Islet precursor cell (in vitro differentiated cells): ENCODE measurements around the gene ICE2.

Experiments used
- DNase-seq: peaks from one replicate; pipeline ENCODE4 v3.0.0-alpha.2; 2018

ICE2 gene

GRCh38 chr15:60385620-60386552 lies 93.1 kb downstream of the ICE2 start:
- DNase-seq, result peak; percentile 11

DNA sequence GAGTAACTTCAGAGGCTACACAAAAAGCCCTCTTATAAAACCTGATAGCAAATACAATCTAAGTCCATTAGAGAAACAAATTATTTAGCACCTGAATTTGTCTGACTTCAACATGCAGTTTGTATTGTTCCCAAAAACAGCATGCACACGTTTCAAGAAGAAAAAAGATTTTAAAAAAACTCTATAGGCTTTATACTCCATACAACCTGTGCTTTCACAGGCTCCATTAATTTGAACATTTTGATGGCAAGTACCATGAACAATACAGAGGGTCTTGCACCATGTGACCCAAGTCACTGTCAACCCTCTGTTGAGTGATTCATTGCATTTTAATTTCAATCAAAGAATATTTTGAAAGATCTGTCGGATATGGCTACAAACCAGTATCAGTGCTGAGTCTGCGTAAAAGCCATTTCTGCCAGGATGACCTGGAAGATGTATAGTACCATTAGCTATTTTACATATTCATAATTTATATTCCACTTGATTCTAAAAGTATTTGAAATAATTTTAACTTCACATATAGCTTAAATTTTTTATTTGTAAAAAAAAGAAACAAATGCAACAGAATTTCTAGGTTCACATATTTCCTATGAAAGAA lies 94.3 kb downstream of the ICE2 start:
- DNase-seq, result no peak

DNA sequence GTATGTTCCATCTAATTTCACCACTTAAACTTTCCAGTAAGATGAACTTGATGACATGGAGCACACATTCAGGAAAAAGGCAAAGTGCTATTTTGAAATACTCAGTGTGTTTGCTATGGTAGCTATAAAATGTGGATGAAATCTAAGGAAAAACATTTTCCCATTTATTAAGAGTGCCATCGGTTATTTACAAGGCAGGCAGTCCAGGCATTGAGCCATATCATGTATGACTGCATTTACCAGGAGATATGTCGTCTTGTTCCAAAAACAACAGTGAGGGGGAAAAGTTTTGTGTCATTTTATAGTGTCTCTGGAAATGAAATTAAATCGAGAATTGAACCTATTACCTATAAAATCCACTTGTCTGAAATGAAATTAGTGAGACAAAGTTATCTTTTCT lies 94.9 kb downstream of the ICE2 start:
- no peak for DNase-seq

DNA sequence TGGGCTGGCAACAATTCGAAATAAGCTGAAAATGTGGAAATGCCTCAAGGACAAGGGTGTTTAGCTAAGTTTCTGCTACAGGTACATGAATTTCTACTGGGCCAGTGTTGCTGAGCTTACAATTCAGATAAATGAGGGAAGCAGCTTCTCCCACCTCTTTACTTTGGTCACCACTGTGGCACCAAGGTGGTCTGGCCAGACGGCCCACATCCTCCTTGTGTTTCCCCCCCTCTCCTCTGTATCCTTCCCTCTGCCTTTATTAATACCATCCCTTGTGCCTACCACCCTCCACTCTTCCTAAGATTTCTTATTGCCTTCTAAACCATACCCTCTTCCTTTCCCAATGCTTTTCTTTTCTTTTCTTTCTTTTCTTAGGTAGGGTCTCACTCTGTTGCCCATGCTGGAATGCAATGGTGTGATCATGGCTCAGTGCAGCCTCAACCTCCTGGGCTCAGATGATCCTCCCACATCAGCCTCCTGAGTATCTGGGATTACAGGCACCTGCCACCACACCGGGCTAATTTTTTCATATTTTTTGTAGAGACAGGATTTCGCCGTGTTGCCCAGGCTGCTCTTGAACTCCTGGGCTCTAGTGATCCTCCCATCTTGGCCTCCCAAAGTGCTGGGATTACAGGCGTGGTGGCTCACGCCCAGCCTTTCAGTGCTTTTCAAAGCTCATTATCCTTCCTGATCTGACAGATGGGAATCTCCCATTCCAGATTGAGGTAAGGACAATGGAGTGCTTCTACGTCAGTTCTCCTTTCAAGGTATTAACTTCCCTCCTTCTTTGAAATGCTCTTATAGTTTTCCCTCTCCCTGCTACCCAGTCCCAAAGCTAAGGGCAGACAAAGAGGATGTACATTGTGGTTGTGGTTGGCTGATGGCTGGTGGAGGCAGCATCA lies 95.9 kb downstream of the ICE2 start:
- peak; percentile 34 for DNase-seq

DNA sequence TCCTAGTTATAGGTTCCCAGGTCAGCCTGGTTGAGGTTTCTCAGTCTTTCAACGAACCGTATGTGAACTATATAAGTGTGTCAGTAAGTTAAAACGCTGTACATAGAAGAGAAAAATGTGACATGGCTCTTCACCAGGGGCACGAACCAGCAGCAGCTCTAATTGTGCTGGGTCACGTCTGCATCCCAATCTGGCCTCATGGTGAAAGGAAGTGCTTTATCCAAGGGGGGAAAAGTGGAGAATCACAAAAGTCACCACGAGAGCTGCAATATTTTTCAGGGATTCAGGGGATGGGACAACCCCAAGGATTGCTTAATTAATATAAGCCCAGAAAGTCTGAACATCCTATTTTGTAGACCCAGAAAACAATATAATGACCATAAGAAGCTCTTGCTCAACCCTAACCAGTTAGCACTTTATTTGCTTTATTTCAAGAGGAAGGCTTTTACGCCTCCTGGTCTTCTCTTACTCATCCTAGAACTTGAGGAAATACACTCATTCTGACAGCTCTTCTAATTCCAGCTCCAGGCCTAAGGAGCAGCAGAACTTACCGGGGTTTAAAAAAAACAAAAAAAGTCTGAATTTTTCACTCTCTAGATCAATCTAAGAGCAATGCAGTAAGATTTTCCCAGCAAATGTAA lies 97.7 kb downstream of the ICE2 start:
- peak; percentile 42 for DNase-seq

DNA sequence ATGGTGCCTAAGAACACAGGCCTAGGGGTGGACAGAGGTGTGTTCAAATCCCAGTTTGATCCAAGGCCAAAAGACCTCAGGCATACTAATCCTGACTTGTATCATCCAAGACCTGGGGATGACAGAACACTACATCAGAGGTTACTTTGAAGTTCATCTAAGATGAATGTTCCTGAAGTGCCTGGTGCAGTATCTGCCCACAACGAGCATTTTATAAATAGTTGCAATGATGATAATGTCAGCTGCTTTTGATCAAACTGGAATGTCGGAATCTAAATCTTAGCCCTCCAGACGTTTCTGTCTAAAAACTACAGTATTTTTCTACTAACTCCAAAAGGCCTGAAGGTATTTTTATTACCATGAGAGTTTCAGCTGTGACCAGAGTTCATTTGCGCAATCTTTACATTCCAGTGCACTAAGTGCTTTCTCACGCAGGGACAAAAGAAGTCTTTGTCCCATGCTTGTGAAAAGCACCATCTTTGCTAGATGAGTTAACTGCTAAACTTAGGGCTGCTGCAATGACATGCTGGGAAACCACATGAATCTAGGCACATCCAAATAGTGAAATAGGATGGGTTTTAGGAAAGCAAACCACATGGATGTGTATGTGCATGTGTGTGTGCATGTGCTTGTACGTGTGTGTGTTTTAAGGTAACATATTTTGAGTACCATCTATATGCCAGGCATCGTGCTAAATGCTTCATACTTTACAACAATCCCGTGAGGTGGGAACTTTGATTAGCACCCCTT lies 99.2 kb downstream of the ICE2 start:
- peak; percentile 89 for DNase-seq

- no peak for DNase-seq
Measured at GRCh38 chr15:60379185-60379524, 99.8 kb downstream of the ICE2 start.

DNA sequence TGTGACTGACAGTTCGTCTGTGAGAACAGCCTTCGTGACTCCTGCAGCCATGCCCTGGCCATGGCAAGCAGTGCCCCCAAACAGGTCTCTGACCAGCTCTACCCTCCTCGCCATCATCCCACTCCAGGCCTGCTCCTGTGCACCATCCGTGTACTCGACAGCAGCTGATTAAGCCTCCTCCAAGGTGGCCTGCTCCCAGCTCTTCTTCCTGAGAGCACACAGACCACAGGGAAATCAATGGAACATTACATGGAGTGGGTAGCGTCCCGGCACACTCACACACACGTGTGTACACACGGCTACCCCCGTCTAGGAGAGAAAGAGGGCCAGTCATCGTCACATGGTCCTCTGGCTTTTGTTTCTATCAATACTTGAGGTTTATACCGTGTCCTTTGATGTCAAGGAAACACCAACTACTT lies 102.3 kb downstream of the ICE2 start:
- DNase-seq, result peak; percentile 56

- DNase-seq, result peak; percentile 22
Measured at GRCh38 chr15:60375306-60375705, 103.6 kb downstream of the ICE2 start.

DNA sequence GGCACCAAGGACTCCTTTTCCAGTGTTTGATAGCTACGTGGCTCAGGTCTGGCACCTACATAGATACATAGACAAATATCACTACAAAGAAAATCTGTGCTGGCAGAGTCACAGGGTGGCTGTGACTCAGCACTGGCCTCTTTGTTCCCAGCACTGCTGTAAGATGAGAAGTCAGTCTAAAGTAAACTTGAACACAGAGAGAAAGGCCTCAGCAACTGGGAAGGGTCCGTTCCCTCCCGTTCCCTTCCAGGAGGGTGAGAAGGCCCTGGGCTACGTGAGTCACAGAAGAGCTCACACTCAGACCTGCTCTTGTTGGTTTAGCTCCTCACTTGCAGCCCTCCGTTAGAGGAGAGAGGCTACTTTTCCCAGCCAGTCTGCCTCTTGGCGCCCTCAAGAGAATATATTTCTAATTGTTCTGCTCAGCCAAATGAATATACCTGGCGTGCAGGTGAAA lies 104.3 kb downstream of the ICE2 start:
- DNase-seq, result peak; percentile 98

DNA sequence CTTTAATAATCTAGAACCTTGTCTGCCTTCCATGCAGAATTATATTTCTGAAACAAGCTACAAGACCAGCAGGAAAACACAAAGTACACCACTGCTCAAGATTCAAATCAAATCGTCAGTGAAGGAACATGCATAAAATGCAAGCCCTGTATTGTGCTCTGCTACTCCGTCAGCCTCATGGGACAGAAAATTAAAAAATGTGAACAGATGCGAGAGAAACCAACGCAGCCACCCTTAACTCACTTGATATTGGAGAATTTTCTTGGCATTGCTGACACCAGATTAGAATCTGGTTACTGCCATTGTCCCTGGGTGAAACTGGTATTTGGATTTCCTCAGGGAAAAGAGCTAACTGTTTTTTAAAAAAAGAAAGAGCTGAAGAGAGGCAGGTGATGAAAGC lies 104.7 kb downstream of the ICE2 start:
- DNase-seq, result no peak

DNA sequence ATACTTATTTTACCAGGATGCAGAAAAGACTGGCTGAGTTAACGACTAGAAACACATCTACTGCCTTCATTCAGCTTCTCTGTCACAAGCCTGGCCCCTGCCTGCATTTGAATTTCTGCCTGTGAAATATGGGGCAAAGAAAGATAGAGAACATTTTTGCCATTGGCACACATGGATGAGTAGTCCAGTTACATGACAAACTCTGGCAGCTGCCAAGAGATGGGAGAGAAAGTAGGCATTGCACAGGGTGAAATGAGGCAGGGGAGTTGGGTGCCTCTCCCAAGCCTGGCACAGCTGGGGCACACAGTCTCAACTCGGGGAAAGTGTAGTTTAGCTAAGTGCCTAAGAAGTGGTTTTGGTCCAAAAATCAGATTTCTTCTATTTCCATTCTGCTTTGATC lies 105.2 kb downstream of the ICE2 start:
- peak; percentile 13 for DNase-seq

- peak; percentile 43 for DNase-seq
Measured at GRCh38 chr15:60373327-60373726, 105.6 kb downstream of the ICE2 start.

DNA sequence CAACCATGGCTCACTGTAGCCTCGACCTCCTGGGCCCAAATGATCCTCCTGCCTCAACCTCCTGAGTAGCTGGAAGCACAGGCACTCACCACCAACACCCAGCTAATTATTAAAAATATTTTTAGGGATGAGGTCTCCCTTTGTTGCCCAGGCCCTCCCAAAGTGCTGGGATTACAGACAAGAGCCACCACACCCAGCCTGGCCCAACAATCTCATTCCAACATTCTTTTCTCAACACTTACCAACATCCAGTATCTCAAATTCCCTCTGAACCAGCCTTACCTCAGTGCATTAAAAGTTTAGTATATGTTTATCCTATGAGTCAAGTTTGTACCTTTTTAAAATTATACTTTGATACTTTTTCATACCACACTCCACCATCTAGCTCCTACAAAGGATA lies 106.2 kb downstream of the ICE2 start:
- DNase-seq, result peak; percentile 37

DNA sequence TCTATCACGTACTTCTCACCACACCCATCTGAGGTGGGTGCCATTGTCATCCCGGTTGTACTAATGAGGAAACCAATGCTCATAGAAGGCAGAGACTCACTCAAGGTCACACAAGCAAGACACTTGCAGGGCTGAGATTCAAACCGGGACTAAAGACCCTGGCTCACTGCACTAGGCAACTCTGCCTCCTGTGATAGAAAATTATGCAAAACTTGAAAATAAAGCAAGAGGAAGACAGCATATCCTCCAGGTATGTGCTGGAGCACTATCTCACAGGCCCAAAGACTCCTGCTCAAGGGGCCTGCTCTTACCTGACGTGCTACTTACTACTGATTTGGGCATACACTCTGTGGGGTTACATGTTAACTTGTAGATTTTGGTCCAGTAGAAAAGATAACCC lies 106.7 kb downstream of the ICE2 start:
- peak; percentile 47 for DNase-seq

DNA sequence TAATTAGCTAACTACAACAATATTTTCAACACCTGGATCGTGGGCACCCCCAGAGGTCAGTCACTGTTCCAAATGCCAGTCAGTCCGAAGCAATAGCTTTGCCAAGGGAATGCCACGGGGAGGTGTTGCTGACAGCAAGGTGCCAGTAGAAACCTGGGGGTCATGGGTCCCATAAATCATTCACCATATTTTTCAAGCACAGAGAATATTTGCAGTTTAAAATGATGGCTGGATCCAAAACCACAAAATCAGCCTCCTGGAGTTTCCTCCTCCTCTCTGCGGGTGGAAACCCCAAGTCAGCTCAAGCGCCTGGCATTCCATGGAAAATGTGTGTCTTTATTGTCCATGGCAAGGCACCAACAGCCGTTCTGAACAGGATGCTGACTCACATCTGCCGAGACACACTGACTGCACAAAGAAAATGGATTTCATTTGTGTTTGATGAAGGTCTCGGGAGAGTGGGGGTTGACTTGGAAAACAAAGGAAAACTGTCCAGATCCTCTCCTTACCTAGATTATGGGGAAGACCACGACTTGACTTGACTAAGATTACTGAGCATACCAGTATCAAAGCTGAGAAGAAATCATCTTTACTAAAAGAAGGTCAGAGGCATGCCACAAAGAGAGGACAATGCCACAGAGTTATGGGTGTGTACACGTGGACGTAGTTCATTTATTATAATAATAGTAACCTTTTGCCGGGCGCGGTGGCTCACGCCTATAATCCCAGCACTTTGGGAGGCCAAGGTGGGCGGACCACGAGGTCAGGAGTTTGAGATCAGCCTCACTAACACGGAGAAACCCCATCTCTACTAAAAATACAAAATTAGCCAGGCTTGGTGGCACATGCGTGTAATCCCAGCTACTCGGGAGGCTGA lies 107.5 kb downstream of the ICE2 start:
- peak; percentile 92 for DNase-seq

- DNase-seq, result no peak
Measured at GRCh38 chr15:60370869-60371136, 108.1 kb downstream of the ICE2 start.

DNA sequence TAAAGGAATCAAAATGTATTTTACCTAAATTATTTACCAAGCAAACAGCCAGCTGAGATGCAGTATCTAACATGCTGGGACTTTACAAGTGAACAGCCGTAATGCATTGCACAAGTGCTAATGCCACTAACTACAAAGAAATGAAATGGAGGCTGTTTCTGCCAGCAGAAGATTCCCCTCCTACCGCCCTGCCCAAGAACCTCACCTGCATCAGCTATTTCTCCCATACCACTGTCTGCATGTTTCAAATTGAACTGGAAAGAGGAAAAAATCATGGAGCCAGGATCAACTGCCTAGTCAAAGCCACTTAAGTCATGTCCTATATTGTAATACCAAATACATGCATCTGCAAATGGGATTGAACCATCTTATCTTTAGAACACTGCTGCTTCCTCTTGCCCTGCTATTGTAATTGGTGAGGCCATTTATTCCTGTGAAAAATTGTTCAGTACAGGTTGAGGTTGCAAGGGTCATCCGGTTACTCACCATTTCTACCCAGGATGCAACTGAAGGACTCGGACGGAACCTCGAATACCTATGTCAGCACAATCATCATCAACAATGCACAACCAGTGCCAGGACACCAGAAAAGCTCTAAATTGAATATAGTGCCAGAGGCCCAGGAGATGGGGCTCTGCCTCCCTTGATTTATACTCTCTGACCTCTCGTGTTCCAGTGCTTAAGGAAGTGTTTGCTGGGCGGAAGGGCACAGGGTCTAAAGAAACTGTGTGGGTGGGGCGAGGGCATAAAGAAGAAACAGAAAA lies 108.7 kb downstream of the ICE2 start:
- DNase-seq, result peak; percentile 49

DNA sequence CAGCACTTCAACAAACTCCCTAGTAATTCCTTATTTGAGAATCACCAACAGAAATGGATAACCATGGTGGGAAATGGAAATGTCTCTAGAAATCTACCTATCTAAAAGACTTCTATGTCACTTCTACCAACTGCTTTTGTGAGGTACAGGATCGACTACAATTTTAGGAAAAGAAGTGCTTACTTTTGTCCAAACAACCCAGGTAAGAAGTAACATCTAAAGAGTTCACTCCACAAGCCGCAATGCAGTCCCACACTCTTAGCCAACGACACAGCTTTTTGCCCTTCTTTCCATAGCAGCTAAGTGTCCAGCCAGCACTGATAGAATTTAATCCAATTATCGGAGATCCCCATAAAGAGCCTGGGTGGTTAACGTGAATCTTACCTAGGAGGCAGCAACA lies 109.2 kb downstream of the ICE2 start:
- no peak for DNase-seq
